Natural killer cell treated with Interleukin-12 subunit alpha and Interleukin-12 subunit beta and Interleukin-15 and Interleukin-18, amount 100 ng/mL, for 72 hours (primary cell): Measurements from ENCODE around the gene RPS5. TPM values are rescaled to one million over a fixed set of nuclear protein-coding genes. Genes with fewer than 3 reads are reported as not detected.
"Not testable (repeated sequence)": the region's sequence is repeated elsewhere in the genome, so short reads cannot be mapped to it uniquely, and the experiment has no call there.

Experiments used
- ATAC-seq, 2 donors: fragments of 150-1000 bp; cut with Tn5 transposase in 1 of 2; sonication (Bioruptor Pico), chemical (Tn5 transposase) in 1 of 2; 2 replicates each; pipeline ENCODE4 v1.10.0; 2021
- DNase-seq: peaks from one replicate; pipeline ENCODE4 v3.0.0; 2022; ENCODE audit warnings: low spot score
- H3K27ac Mint-ChIP-seq, 2 donors: 1 replicate in 1 of 2; 2 replicates in 1 of 2; pipeline ENCODE4 v1.8.0; 2022; ENCODE audit warnings: mixed read lengths in 2 of 2, mild to moderate bottlenecking in 1 of 2, moderate library complexity in 1 of 2
- H3K27me3 Mint-ChIP-seq, 2 donors: 1 replicate in 1 of 2; 2 replicates in 1 of 2; pipeline ENCODE4 v1.8.0; 2022; ENCODE audit warnings: mixed read lengths in 2 of 2
- H3K36me3 Mint-ChIP-seq: one replicate; pipeline ENCODE4 v1.8.0; 2022; ENCODE audit warnings: mixed read lengths
- H3K4me1 Mint-ChIP-seq, 2 donors: 1 replicate in 1 of 2; 2 replicates in 1 of 2; pipeline ENCODE4 v1.8.0; 2022; ENCODE audit warnings: low read depth in 2 of 2, mixed read lengths in 2 of 2, mild to moderate bottlenecking in 1 of 2
- H3K4me3 Mint-ChIP-seq: one replicate; pipeline ENCODE4 v1.8.0; 2022; ENCODE audit warnings: mixed read lengths
- H3K9me3 Mint-ChIP-seq: 2 replicates; pipeline ENCODE4 v1.8.0; 2022; ENCODE audit warnings: mixed read lengths
- total RNA-seq, 2 donors: library from RNA; stranded (reverse); gene quantifications; one replicate each; pipeline ENCODE4 v1.2.3, GENCODE V29; 2022

RPS5 gene
- total RNA-seq, 2 donors from 2014 or later = 757 to 786 TPM

- DNase-seq (no peak), ATAC-seq (no peak)
- Mint-ChIP-seq H3K27me3 (no peaks in the 10 kb centered on the region), H3K36me3 (peaks cover 26% of the 10 kb centered on the region), H3K27ac (no peak overlapping the region), H3K9me3 (peaks cover 12% of the 10 kb centered on the region), H3K4me3 (no peak overlapping the region), H3K4me1 (no peaks in the 10 kb centered on the region)
These were observed 41.5 kb downstream of the RPS5 start for GRCh38 chr19:58428617-58429016.

DNA sequence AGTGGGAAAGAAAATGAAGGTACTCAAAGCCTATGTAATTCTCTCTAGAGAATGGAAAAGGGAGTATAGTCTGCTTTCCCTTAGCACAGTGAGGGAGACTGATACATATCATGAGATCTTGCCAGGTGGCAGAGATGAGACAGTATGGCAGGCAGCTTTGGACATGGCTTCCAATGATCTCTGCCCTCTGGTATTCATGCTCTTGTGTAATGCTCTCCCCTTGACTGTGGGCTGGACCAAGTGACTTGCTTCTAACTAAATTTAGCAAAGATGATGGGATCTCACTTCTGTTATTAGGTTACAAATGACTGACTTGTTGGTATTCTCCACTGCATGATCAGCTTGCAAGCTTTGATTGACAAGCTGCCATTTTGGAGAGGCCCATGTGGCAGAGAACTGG lies 42.7 kb downstream of the RPS5 start:
- Mint-ChIP-seq H3K36me3 (peaks cover 37% of the 10 kb centered on the region), H3K27me3 (no peaks in the 10 kb centered on the region), H3K4me1 (no peaks in the 10 kb centered on the region), H3K4me3 (no peak overlapping the region), H3K27ac (no peak overlapping the region), H3K9me3 (peaks cover 12% of the 10 kb centered on the region)
- ATAC-seq = no peak
- no peak for DNase-seq

- H3K4me3 Mint-ChIP-seq = no peak overlapping the region
- no peak overlapping the region for H3K27ac Mint-ChIP-seq
- DNase-seq (no peak), ATAC-seq (no peak)
- peaks cover 74% of the 10 kb centered on the region for H3K36me3 Mint-ChIP-seq
- H3K4me1 Mint-ChIP-seq = peaks cover 7 to 10% of the 10 kb centered on the region in 2 donors
- peaks cover 22% of the 10 kb centered on the region for H3K9me3 Mint-ChIP-seq
- no peaks in the 10 kb centered on the region for H3K27me3 Mint-ChIP-seq
These were observed 47.1 kb downstream of the RPS5 start for GRCh38 chr19:58434217-58434616.

GRCh38 chr19:58439576-58440554 lies 52.8 kb downstream of the RPS5 start, which contains the start of gene ZNF132:
Gene ZNF132 (minus strand): TSS chr19:58440153. CDS start chr19:58439821, 332 bp downstream.
- ATAC-seq = peak; percentile 99
- Mint-ChIP-seq H3K36me3 (peaks cover 59% of the 10 kb centered on the region), H3K4me1 (peaks cover 25 to 26% of the 10 kb centered on the region in 2 donors), H3K27ac (peak within 1 kb of the TSS; percentile 83 to 85), H3K27me3 (peaks cover 0 to 3% of the 10 kb centered on the region in 2 donors), H3K4me3 (peak within 1 kb of the TSS; percentile 92), H3K9me3 (peaks cover 22% of the 10 kb centered on the region)
- peak; percentile 98 for DNase-seq

DNA sequence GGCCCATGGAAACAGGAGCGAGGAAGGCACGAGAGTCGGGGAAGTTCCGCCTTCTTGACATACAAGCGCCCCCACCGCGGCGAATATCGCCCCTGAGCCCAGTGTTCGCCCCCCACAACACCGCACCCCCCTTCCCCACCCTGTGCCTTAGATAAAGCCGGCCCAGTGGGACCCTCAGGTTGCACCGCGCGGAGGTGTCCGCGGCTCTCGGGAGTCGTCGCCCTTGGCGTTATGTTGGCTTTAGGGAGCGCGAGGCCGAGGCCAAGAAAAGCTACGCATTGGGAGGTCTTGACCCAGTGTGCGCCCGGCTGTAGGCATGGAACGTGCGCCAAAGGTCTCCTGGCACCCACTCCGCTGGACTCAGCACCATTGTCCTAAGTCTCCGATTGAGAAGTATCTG lies 53.5 kb downstream of the RPS5 start:
- peak overlapping the region; percentile 92 for H3K4me3 Mint-ChIP-seq
- ATAC-seq (no peak), DNase-seq (no peak)
- H3K27ac Mint-ChIP-seq = peak overlapping the region; percentile 83 to 85
- H3K36me3 Mint-ChIP-seq = peaks cover 52% of the 10 kb centered on the region
- peaks cover 22% of the 10 kb centered on the region for H3K9me3 Mint-ChIP-seq
- peaks cover 0 to 3% of the 10 kb centered on the region in 2 donors for H3K27me3 Mint-ChIP-seq
- peaks cover 25 to 26% of the 10 kb centered on the region in 2 donors for H3K4me1 Mint-ChIP-seq

GRCh38 chr19:58442986-58443385 lies 55.9 kb downstream of the RPS5 start:
- H3K4me3 Mint-ChIP-seq, ATAC-seq, H3K27ac Mint-ChIP-seq, H3K27me3 Mint-ChIP-seq, DNase-seq: not testable (repeated sequence)
- peaks cover 23 to 26% of the 10 kb centered on the region in 2 donors for H3K4me1 Mint-ChIP-seq
- peaks cover 34% of the 10 kb centered on the region for H3K36me3 Mint-ChIP-seq
- peaks cover 13% of the 10 kb centered on the region for H3K9me3 Mint-ChIP-seq

Other genes with a start within 250 kb of the RPS5 start
- gene ZNF329, start 236.5 kb upstream of the RPS5 start, total RNA-seq = 1 to 10 TPM; 2.7 to 7.3 TPM
- 10 to 100 TPM; 20.4 to 31.7 TPM for gene ZNF274, start 204.2 kb upstream of the RPS5 start, total RNA-seq
- 10 to 100 TPM; 40.9 to 48.2 TPM for gene ZNF544, start 158.4 kb upstream of the RPS5 start, total RNA-seq
- gene ZNF8, start 108.3 kb upstream of the RPS5 start, total RNA-seq = 1 to 10 TPM; 3.6 to 4.2 TPM
- gene ERVK3-1, start 81.9 kb upstream of the RPS5 start, total RNA-seq = 10 to 100 TPM; 58.4 to 89.0 TPM
- 1 to 10 TPM; 5.9 to 6.1 TPM for gene ZSCAN22, start 60.3 kb upstream of the RPS5 start, total RNA-seq
- 1 to 10 TPM; 4.4 to 5.2 TPM for gene A1BG, start 33.8 kb upstream of the RPS5 start, total RNA-seq
- gene ZNF497, start 24.5 kb upstream of the RPS5 start, total RNA-seq = 1 to 10 TPM in 1 of 2 donors, under 1 TPM in 1; 0.52 to 1.4 TPM
- gene ZNF837, start 6.2 kb upstream of the RPS5 start, total RNA-seq = under 1 TPM; 0.71 to 0.86 TPM
- 1 to 10 TPM in 1 of 2 donors, under 1 TPM in 1; 0.59 to 3.2 TPM for gene RNF225, start 8.4 kb downstream of the RPS5 start, total RNA-seq
- 10 to 100 TPM in 1 of 2 donors, 1 to 10 TPM in 1; 8.4 to 18.5 TPM for gene ZNF584, start 21.4 kb downstream of the RPS5 start, total RNA-seq
- 1 to 10 TPM; 3.2 to 5.3 TPM for gene ZNF132, start 52.9 kb downstream of the RPS5 start, total RNA-seq
- 10 to 100 TPM in 1 of 2 donors, 1 to 10 TPM in 1; 8.8 to 14.4 TPM for gene ZNF324B, start 64.4 kb downstream of the RPS5 start, total RNA-seq
- 10 to 100 TPM; 15.2 to 15.5 TPM for gene ZNF324, start 79.8 kb downstream of the RPS5 start, total RNA-seq
- gene ZNF446, start 89.1 kb downstream of the RPS5 start, total RNA-seq = 1 to 10 TPM; 3.9 to 5.8 TPM
- 10 to 100 TPM; 15.1 to 29.1 TPM for gene SLC27A5, start 124.7 kb downstream of the RPS5 start, total RNA-seq
- gene ZBTB45, start 132.5 kb downstream of the RPS5 start, total RNA-seq = 10 to 100 TPM; 18.0 to 25.9 TPM
- gene TRIM28, start 156.8 kb downstream of the RPS5 start, total RNA-seq = 100 to 1,000 TPM; 424 to 774 TPM
- 10 to 100 TPM; 60.2 to 99.9 TPM for gene CHMP2A, start 167.8 kb downstream of the RPS5 start, total RNA-seq
- 100 to 1,000 TPM; 161 to 183 TPM for gene UBE2M, start 171.3 kb downstream of the RPS5 start, total RNA-seq
- gene MZF1, start 186.1 kb downstream of the RPS5 start, total RNA-seq = 10 to 100 TPM; 20.9 to 28.8 TPM